Activated CD4-positive, alpha-beta T cell treated with anti-CD3 and anti-CD28 coated beads for 1 hour (primary cell): ENCODE data around the gene IMMP2L.
"Not testable (repeated sequence)": the region's sequence is repeated elsewhere in the genome, so short reads cannot be mapped to it uniquely, and the experiment has no call there.

Experiments
- DNase-seq: peaks from one replicate; pipeline ENCODE4 v3.0.0-alpha.2; 2020

IMMP2L gene

DNA sequence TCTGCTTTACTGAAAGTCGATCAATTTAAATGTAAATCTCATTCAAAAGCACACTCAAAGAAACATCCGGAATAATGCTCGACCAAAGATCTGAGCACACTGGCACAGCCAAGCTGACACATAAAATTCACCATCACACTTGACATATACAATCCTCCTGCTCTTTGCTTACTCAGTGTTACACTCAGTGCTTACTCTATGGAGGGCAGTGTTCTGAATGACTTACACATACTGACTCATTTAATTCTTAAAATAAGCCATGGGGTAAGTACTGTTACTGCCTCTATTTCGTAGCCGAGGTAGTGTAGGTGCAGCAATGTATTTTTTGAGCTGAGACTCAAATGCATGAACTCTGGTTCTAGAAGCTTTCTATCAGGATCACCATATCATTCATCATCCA is 892.9 kb downstream of the IMMP2L start:
- no peak for DNase-seq

DNA sequence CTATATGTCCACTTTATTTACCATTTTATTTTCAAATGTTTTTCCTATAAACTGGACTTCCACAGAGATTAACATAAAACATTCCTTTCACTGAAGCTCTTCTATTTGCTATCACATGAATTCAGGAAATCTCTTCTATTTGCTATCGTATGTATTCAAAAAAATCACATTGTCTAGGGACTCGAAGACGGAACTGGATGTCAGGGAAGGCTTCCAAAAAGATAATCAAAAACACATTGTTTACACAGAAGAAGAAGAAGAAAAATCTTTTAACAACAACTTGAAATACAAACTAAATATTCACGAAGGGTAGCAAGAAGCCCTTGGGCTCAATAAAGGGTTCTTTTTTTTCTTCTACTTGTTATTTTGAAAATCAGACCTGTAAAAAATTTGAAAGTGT is 897.5 kb downstream of the IMMP2L start:
- DNase-seq, result no peak

DNA sequence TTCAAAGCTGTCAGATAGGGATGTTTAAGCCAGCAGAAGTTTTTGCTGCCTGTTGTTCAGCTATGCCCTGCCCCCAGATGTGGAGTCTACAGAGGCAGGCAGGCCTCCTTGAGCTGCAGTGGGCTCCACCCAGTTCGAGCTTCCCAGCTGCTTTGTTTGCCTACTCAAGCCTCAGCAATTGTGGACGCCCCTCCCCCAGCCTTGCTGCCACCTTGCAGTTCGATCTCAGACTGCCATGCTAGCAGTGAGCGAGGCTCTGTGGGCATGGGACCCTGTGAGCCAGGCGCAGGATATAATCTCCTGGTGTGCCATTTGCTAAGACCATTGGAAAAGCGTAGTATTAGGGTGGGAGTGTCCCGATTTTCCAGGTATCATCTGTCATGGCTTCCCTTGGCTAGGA is 901.7 kb downstream of the IMMP2L start:
- DNase-seq, result not testable (repeated sequence)

DNA sequence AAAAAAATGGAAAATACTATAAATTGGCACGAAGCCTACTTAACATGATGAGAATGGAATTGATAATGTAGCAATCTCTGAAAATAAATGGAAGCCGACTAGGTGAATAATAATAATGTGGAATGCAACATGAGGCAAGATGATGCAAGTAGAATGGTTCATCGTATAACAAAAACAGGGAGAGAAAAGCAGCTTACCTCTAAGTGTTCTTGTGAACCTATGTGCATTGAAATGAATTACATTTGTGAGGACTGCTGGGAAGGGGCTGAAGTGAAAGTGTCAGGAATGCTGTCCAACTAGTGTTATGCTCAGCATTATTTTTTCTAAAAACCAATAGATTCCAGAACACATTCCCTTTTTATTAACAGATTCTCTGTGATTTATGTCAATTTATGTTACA is 912.0 kb downstream of the IMMP2L start:
- DNase-seq, result no peak

DNA sequence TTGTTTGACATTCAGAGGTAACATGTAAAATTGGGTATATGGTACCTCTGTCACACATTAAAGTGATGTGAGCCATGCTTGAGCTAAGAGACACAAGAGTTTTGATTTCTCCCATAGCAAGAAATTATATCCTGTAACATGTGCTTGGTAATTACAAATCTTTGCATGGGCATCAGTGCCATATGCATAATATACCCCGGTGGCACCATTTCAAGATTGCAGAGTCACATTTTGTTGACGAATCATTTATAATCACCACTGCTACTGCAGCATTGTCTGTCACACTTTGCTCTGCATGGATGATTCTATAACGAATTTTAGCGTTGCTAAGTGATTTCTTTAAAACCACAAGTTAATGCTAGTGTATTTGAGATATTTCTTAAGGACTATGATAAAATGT is 915.0 kb downstream of the IMMP2L start:
- DNase-seq, result no peak

DNA sequence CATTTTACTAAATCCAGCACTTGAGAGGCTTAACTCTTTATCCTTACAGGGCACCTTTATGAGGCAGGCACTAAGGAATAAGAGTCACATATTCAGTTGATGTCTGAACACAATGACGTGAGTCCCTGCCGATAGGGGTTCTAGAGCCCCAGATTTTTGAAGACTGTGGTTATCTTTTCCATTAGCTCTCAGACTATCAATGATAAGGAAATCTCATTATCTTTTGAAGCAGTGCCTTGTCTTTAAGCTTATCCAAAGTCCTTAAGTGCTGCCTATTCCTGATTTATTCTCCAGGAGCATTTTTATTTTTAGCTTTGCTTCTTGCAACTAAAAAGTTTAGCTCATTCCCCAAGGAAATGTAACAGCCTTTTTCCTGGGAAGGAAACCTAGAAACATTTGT is 915.5 kb downstream of the IMMP2L start:
- DNase-seq, result no peak

DNA sequence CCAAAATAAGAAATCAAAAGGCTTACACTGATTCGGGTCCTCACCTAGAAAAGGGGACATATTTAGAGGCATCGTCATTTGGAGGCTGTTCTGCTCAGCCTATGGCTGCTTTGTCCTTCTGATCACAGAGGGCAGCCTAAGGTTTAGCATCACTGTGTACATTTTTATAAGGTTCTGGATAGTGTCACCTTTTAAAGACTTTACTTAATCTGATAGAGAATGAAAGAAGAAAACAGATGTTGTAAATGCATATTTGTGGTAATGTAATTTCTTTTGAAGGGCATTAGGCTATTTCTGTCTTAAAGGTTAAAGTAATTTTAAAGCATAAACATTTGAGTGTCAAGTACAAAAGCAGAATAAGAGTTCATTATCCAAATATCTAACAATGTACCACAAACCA is 916.7 kb downstream of the IMMP2L start:
- DNase-seq, result no peak

DNA sequence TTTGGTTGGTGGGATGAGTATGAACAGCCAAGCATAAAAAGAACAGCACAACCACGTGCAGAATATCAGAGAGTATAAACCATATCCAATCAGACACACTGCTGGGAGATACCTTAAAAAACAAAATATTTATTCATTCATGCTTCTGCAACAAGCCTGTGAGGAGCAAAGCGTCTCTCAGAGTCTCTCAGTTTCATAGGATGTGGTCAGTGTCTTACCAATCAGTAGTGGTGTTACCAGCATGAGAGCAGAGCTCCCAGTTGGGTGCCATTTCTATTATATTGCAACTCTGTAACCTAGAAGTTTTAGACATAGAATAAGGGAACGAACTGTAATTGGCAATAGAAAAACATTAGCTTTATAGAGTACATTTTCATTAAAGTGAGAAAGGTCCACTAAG is 917.2 kb downstream of the IMMP2L start:
- no peak for DNase-seq

DNA sequence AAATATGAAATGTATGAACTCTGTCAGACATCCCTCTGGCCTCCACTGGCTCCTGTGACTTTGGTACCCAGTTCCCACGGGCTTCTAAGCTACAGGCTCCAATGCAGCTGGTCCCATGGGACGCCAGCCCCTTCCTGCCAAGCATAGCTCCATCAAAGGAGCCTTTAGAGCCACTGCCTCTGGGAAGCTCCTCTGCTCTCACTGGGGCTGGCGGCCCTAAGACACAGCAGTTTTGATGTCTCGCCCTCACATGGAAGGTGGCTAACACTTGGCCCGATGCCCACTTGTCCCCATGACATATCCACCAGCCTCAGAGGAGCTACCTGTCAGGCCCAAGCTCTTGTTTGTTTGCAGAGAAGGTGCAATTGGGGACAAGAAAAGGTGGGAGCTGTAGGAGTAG is 925.0 kb downstream of the IMMP2L start:
- no peak for DNase-seq

DNA sequence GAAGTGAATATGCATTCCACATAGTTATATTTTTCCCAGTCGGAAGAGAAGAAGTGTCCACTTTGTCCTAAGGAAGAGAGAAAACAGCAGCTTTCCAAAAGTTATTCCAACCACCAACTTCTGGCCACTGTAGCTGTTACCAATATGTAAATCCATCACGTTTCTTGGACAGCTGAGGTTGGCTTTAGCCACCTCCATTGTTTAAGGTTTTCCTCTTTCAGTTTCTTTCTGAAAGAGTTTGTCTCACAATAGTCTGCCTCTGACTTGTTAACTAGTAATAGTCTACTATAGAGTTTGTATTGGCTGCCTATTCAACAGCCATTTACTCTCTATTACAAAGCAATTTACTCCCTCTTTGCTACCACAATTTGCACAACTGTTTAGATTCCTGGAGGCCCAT is 929.0 kb downstream of the IMMP2L start:
- no peak for DNase-seq

DNA sequence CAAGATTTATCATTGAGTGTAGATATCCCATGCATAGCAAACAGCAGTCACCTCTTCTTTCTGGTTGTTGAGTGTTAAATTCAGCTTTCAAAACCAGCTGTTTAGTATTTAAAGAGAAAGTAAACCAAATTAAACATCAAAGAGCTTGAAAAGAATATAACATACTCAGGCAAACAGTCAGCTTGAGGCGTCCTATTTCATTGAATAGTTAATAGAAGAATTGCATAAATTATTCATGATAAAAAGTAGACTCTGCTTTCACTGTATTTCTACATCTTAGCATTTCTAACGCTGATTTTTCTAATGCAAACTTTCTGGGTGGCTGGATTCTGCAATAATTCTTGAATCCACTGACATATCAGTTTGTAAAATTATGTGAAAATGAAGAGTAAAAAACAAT is 935.9 kb downstream of the IMMP2L start:
- no peak for DNase-seq

DNA sequence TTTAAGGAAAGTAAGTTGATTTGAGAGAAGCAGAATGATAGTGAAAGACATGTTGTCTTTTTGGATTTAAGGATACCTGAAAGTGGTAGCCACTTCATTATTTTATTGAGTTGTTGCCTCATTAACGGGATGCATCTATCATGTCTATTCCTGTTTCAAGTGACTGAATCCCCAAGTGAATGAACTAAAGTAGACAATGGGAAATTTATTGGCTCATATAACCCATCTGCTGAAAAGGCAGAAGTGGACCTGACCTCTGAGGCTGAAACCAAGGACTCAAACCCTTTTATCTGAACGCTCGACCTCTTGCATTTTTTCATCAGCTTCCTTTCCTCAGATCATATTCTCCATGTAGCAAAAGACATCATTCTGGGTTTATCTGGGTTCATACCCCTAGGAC is 937.0 kb downstream of the IMMP2L start:
- DNase-seq, result no peak

DNA sequence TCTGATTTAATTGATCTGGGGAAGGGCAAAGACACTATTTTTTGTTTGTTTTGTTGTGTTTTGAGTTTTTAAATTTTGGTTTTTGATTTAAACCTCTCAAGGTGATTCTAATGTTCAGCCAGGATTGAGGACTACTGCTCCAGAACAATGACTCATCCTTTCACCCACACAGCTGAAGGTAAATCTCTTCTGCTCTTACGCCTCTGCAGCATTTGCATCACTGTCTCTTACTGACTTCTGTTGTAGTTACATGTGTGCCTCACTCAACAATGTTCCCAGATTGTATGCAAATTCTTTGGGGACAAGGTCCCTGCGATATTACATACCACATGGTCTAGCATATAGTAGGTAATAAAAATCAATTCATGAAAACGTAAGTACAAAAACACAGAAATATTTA is 938.9 kb downstream of the IMMP2L start:
- DNase-seq, result no peak

DNA sequence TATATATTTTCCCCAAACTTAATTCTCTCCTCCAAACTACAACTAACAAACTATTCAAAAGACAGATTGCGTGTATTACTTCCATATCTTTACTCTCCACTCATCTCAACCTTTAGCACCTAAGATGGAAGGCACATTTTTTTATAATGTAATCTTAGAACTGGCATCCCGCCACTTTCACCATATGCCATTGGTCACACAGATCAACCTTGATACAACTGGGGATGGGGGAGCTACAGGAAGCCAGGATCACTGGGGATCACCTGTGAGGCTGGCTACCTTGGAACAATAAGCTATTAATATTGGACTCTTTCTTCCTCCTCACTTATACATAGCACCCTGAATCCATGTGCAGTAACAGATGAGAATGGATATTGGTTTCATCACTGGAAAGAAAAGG is 941.0 kb downstream of the IMMP2L start:
- no peak for DNase-seq

DNA sequence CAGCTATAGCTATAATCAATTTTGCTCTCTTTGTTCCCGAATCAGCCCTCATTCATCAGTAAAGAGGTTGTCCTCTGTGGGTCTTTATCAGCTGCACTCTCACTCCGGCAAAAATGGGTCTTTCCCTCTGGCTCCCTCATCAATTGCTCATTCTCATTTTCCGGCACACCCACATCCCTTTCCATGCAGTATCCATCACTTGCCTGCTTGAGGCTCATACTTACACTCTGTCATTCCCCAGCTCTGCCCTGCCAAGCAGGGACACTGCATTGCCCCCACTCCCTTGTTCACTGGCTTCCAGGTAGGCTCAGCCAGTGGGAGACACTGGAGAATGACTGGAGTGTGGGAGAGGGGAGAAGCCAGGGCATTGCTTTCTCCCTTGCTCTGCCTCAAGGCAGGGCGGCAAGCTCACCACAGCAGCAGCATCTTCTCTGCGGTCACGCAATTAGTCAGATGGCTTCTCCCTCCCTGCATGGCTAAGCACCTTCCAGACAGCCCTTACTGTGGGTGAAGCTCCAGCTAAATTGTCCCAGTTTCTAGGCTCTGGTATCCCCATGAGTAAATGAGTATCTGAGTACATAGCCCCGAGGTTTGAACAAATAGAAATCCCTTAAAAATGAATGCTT is 942.1 kb downstream of the IMMP2L start:
- DNase-seq, result no peak
